ENCODE results near the gene ABI3BP.

ABI3BP gene

GRCh38 chr3:100703865-100704264 is 289.4 kb downstream of the ABI3BP start:
- no peak for TF ChIP-seq CTCF (IDR thresholded peaks at IDR 0.05; ENCODE audit: low read length)
- TF ChIP-seq EZH2 (IDR thresholded peaks at IDR 0.05; ENCODE audit: borderline replicate concordance, low read length): no peak
- Histone ChIP-seq H3K27ac (ENCODE audit: low read depth, low read length, poor library complexity, severe bottlenecking) (no peak overlapping the region), H3K36me3 (ENCODE audit: insufficient read depth, low read length) (no peaks in the 10 kb centered on the region), H3K27me3 (ENCODE audit: insufficient read depth, low read length) (no peaks in the 10 kb centered on the region), H3K4me1 (ENCODE audit: insufficient read depth, low read length, severe bottlenecking) (peaks cover 4% of the 10 kb centered on the region), H3K4me2 (ENCODE audit: low read length) (no peak overlapping the region), H3K9ac (ENCODE audit: low read length) (no peak overlapping the region), H3K9me2 (ENCODE audit: low read depth, low read length) (no peaks in the 10 kb centered on the region), H3K9me3 (ENCODE audit: low read length) (no peaks in the 10 kb centered on the region), H4K20me1 (ENCODE audit: insufficient read depth, low read length) (no peaks in the 10 kb centered on the region), H3F3A (ENCODE audit: insufficient read depth, low read length) (no peaks in the 10 kb centered on the region), H2AFZ (ENCODE audit: low read length) (no peak overlapping the region), H3K79me2 (ENCODE audit: insufficient read depth, low read length) (no peaks in the 10 kb centered on the region), H3K4me3 (ENCODE audit: low read depth, low read length, poor library complexity, severe bottlenecking) (no peak overlapping the region)

- no peaks in the 10 kb centered on the region for H3K9me3 ChIP-seq (ENCODE audit: low read length)
- H3F3A ChIP-seq (ENCODE audit: insufficient read depth, low read length): no peaks in the 10 kb centered on the region
- no peaks in the 10 kb centered on the region for H3K9me2 ChIP-seq (ENCODE audit: low read depth, low read length)
- no peaks in the 10 kb centered on the region for H3K4me1 ChIP-seq (ENCODE audit: insufficient read depth, low read length, severe bottlenecking)
- no peak overlapping the region for H2AFZ ChIP-seq (ENCODE audit: low read length)
- H3K9ac ChIP-seq (ENCODE audit: low read length): no peak overlapping the region
- no peaks in the 10 kb centered on the region for H3K79me2 ChIP-seq (ENCODE audit: insufficient read depth, low read length)
- H3K27ac ChIP-seq (ENCODE audit: low read depth, low read length, poor library complexity, severe bottlenecking): no peak overlapping the region
- no peaks in the 10 kb centered on the region for H3K36me3 ChIP-seq (ENCODE audit: insufficient read depth, low read length)
- H4K20me1 ChIP-seq (ENCODE audit: insufficient read depth, low read length): no peaks in the 10 kb centered on the region
- TF ChIP-seq CTCF (IDR thresholded peaks at IDR 0.05; ENCODE audit: low read length) (no peak), EZH2 (IDR thresholded peaks at IDR 0.05; ENCODE audit: borderline replicate concordance, low read length) (no peak)
- no peaks in the 10 kb centered on the region for H3K27me3 ChIP-seq (ENCODE audit: insufficient read depth, low read length)
- no peak overlapping the region for H3K4me3 ChIP-seq (ENCODE audit: low read depth, low read length, poor library complexity, severe bottlenecking)
- H3K4me2 ChIP-seq (ENCODE audit: low read length): no peak overlapping the region
These were observed 290.3 kb downstream of the ABI3BP start for GRCh38 chr3:100702980-100703345.

- H3K36me3 ChIP-seq (ENCODE audit: insufficient read depth, low read length): no peaks in the 10 kb centered on the region
- H3K4me3 ChIP-seq (ENCODE audit: low read depth, low read length, poor library complexity, severe bottlenecking): no peak overlapping the region
- no peaks in the 10 kb centered on the region for H3K4me1 ChIP-seq (ENCODE audit: insufficient read depth, low read length, severe bottlenecking)
- H3K27ac ChIP-seq (ENCODE audit: low read depth, low read length, poor library complexity, severe bottlenecking): no peak overlapping the region
- no peaks in the 10 kb centered on the region for H3K27me3 ChIP-seq (ENCODE audit: insufficient read depth, low read length)
- no peaks in the 10 kb centered on the region for H3K9me3 ChIP-seq (ENCODE audit: low read length)
- no peaks in the 10 kb centered on the region for H4K20me1 ChIP-seq (ENCODE audit: insufficient read depth, low read length)
- H3K9me2 ChIP-seq (ENCODE audit: low read depth, low read length): no peaks in the 10 kb centered on the region
- no peak for TF ChIP-seq EZH2 (IDR thresholded peaks at IDR 0.05; ENCODE audit: borderline replicate concordance, low read length)
- no peak for TF ChIP-seq CTCF (IDR thresholded peaks at IDR 0.05; ENCODE audit: low read length)
- no peaks in the 10 kb centered on the region for H3K79me2 ChIP-seq (ENCODE audit: insufficient read depth, low read length)
- no peak overlapping the region for H2AFZ ChIP-seq (ENCODE audit: low read length)
- H3F3A ChIP-seq (ENCODE audit: insufficient read depth, low read length): no peaks in the 10 kb centered on the region
- no peak overlapping the region for H3K4me2 ChIP-seq (ENCODE audit: low read length)
- no peak overlapping the region for H3K9ac ChIP-seq (ENCODE audit: low read length)
These were observed 290.9 kb downstream of the ABI3BP start for GRCh38 chr3:100702082-100702979.

Measured in OCI-LY1 (cell line).